Caco-2 (cell line): ENCODE results near the gene TENM3. TPM values are rescaled to one million over a fixed set of nuclear protein-coding genes. Genes with fewer than 3 reads are reported as not detected.

ENCODE experiments used
- BruUV-seq: library from RNA; stranded (reverse); fragments of 400-500 nt; replicated peaks from 2 replicates; lab custom pipeline; 2021; lab: Mats Ljungman, UMichigan
- CTCF ChIA-PET: fragments of 300-600 bp; sonication (Branson Sonifier 250); formaldehyde crosslinking; loops from one replicate; lab custom pipeline; 2022; ENCODE audit warnings: antibody characterized with exemption; lab: Charles Lee
- POLR2A ChIA-PET: fragments of 300-600 bp; sonication (Branson Sonifier 250); formaldehyde crosslinking; loops from one replicate; lab custom pipeline; 2022; ENCODE audit warnings: antibody characterized with exemption; lab: Charles Lee
- DNase-seq, 2 experiments: peaks; one replicate each; pipeline versions ENCODE4 v3.0.0 to v3.0.0-alpha.2; 2020 to 2022
- H3K27me3 ChIP-seq: replicated peaks from 2 replicates; pipeline ENCODE4 v1.6.0; 2011; ENCODE audit warnings: low read length; ENCODE audit not compliant: control insufficient read depth, insufficient read depth
- H3K36me3 ChIP-seq: 2 replicates; pipeline ENCODE4 v1.5.1; 2011; ENCODE audit warnings: low read length; ENCODE audit not compliant: control insufficient read depth, insufficient read depth
- H3K4me1 ChIP-seq: fragments of 250-450 bp; sonication (Bioruptor Pico); 2 replicates; pipeline ENCODE4 v1.5.1; 2020; ENCODE audit warnings: mild to moderate bottlenecking
- H3K4me3 ChIP-seq: 2 replicates; pipeline ENCODE4 v1.5.1; 2011; ENCODE audit warnings: low read depth, mild to moderate bottlenecking, control low read depth, low read length
- H3K9me3 ChIP-seq: fragments of 250-450 bp; sonication (Bioruptor Pico); 2 replicates; pipeline ENCODE4 v1.5.1; 2020; ENCODE audit warnings: mild to moderate bottlenecking, moderate library complexity
- H3K27ac Mint-ChIP-seq: one replicate; pipeline ENCODE4 v1.8.0; 2022; ENCODE audit warnings: mixed read lengths; ENCODE audit not compliant: unreplicated experiment
- H3K27me3 Mint-ChIP-seq: one replicate; pipeline ENCODE4 v1.8.0; 2022; ENCODE audit warnings: mixed read lengths; ENCODE audit not compliant: insufficient read depth, unreplicated experiment
- H3K36me3 Mint-ChIP-seq: one replicate; pipeline ENCODE4 v1.8.0; 2022; ENCODE audit warnings: mild to moderate bottlenecking, mixed read lengths; ENCODE audit not compliant: insufficient read depth, unreplicated experiment
- H3K4me1 Mint-ChIP-seq: one replicate; pipeline ENCODE4 v1.8.0; 2022; ENCODE audit warnings: low read depth, mixed read lengths; ENCODE audit not compliant: unreplicated experiment
- H3K4me3 Mint-ChIP-seq: one replicate; pipeline ENCODE4 v1.8.0; 2022; ENCODE audit warnings: mild to moderate bottlenecking, moderate library complexity, mixed read lengths; ENCODE audit not compliant: unreplicated experiment
- H3K9me3 Mint-ChIP-seq: one replicate; pipeline ENCODE4 v1.8.0; 2022; ENCODE audit warnings: mixed read lengths; ENCODE audit not compliant: unreplicated experiment
- CTCF ChIP-seq, 2 experiments: fragments of 200-600 bp in 1 of 2; IDR thresholded peaks; 1 replicate in 1 of 2; 2 replicates in 1 of 2; pipeline versions ENCODE4 v1.5.1 to v1.8.0; 2011 to 2022; ENCODE audit warnings: antibody characterized with exemption in 1 of 2, control low read depth in 1 of 2, inconsistent platforms in 1 of 2, low read depth in 1 of 2, low read length in 1 of 2, mild to moderate bottlenecking in 1 of 2, moderate library complexity in 1 of 2; ENCODE audit not compliant: insufficient read depth in 1 of 2, severe bottlenecking in 1 of 2, unreplicated experiment in 1 of 2
- intact Hi-C: fragments of 100-400 bp; cut with micrococcal nuclease; formaldehyde crosslinking; loops from one replicate; pipeline ENCODE4 v1.10.0; 2022; ENCODE audit not compliant: unreplicated experiment
- total RNA-seq: library from RNA; stranded (reverse); gene quantifications from 2 replicates; pipeline ENCODE4 v1.2.3, GENCODE V29; 2022

The TENM3 gene
- total RNA-seq, 1 experiment from 2014 or later: 94.7 TPM

GRCh38 chr4:182538031-182538430 lies 294.8 kb downstream of the TENM3 start:
- TF ChIP-seq CTCF (IDR thresholded peaks at IDR 0.05; ENCODE audit: insufficient read depth in 1 of 2, low read depth in 1 of 2, low read length in 1 of 2, severe bottlenecking in 1 of 2, unreplicated experiment in 1 of 2): no peak
- intact Hi-C loops: no loop called here

GRCh38 chr4:182540496-182540895 lies 297.3 kb downstream of the TENM3 start:
- Histone ChIP-seq H3K9me3 (no peaks in the 10 kb centered on the region), H3K36me3 (no peaks in the 10 kb centered on the region; the same call in 1 of the 2 replicates), H3K4me1 (no peaks in the 10 kb centered on the region), H3K27me3 (no peaks in the 10 kb centered on the region), H3K4me3 (no peak overlapping the region)
- Mint-ChIP-seq H3K27ac (no peak overlapping the region), H3K4me1 (no peaks in the 10 kb centered on the region), H3K9me3 (no peaks in the 10 kb centered on the region), H3K36me3 (peaks cover 14% of the 10 kb centered on the region), H3K27me3 (no peaks in the 10 kb centered on the region), H3K4me3 (no peak overlapping the region)
- intact Hi-C loops: no loop called here
- ChIA-PET CTCF (no interaction called here), POLR2A (no interaction called here)
- no TSS peak for BruUV-seq
- no peak for DNase-seq
- no peak for TF ChIP-seq CTCF (IDR thresholded peaks at IDR 0.05; ENCODE audit: insufficient read depth in 1 of 2, low read depth in 1 of 2, low read length in 1 of 2, severe bottlenecking in 1 of 2, unreplicated experiment in 1 of 2)

More at GRCh38 chr4:182538031-182538430, 294.8 kb downstream of the TENM3 start:
- peaks cover 7% of the 10 kb centered on the region for H3K4me1 Mint-ChIP-seq
- peaks cover 4% of the 10 kb centered on the region for H3K36me3 Mint-ChIP-seq
- Histone ChIP-seq H3K27me3 (no peaks in the 10 kb centered on the region), H3K36me3 (no peaks in the 10 kb centered on the region), H3K4me1 (no peaks in the 10 kb centered on the region), H3K9me3 (no peaks in the 10 kb centered on the region), H3K4me3 (no peak overlapping the region)
- ChIA-PET CTCF (no interaction called here), POLR2A (no interaction called here)
- no peak for DNase-seq
- H3K27ac Mint-ChIP-seq: no peak overlapping the region
- no peaks in the 10 kb centered on the region for H3K9me3 Mint-ChIP-seq
- no peak overlapping the region for H3K4me3 Mint-ChIP-seq
- no peaks in the 10 kb centered on the region for H3K27me3 Mint-ChIP-seq
- BruUV-seq: no TSS peak

- Histone ChIP-seq H3K4me1 (no peaks in the 10 kb centered on the region), H3K9me3 (no peaks in the 10 kb centered on the region), H3K4me3 (no peak overlapping the region), H3K27me3 (no peaks in the 10 kb centered on the region), H3K36me3 (no peaks in the 10 kb centered on the region; the same call in 1 of the 2 replicates)
- Mint-ChIP-seq H3K4me1 (peaks cover 5% of the 10 kb centered on the region), H3K27ac (no peak overlapping the region), H3K4me3 (no peak overlapping the region), H3K9me3 (no peaks in the 10 kb centered on the region), H3K36me3 (peaks cover 14% of the 10 kb centered on the region), H3K27me3 (no peaks in the 10 kb centered on the region)
- DNase-seq: no peak
- TF ChIP-seq CTCF (IDR thresholded peaks at IDR 0.05; ENCODE audit: insufficient read depth in 1 of 2, low read depth in 1 of 2, low read length in 1 of 2, severe bottlenecking in 1 of 2, unreplicated experiment in 1 of 2): no peak
- CTCF ChIA-PET: no interaction called here
- BruUV-seq: no TSS peak
- intact Hi-C loops: no loop called here
- POLR2A ChIA-PET: no interaction called here
Measured at GRCh38 chr4:182547435-182547834, 304.2 kb downstream of the TENM3 start.
